DND-41 (cell line): ENCODE data around the gene COQ5.

Source experiments
- ATAC-seq: fragments of 200-7000 bp; cut with Tn5 transposase; 3 replicates; pipeline ENCODE4 v1.9.1; 2021; ENCODE audit warnings: low read depth; ENCODE audit not compliant: insufficient read depth
- DNase-seq: peaks from one replicate; pipeline ENCODE4 v3.0.0-alpha.2; 2020
- H2AFZ ChIP-seq: 2 replicates; pipeline ENCODE4 v1.6.0; 2012; ENCODE audit warnings: low read depth, low read length
- H3K27ac ChIP-seq: 2 replicates; pipeline ENCODE4 v1.5.1; 2012; ENCODE audit warnings: low read length, inconsistent platforms
- H3K27me3 ChIP-seq: fragments of 200-600 bp; sonication (generic); 2 replicates; pipeline ENCODE4 v1.6.0; 2012; ENCODE audit warnings: low read length, mild to moderate bottlenecking, inconsistent platforms; ENCODE audit not compliant: insufficient read depth, poor library complexity
- H3K36me3 ChIP-seq: 2 replicates; pipeline ENCODE4 v1.5.1; 2012; ENCODE audit warnings: low read length, inconsistent platforms; ENCODE audit not compliant: insufficient read depth
- H3K4me1 ChIP-seq: 2 replicates; pipeline ENCODE4 v1.5.1; 2012; ENCODE audit warnings: mild to moderate bottlenecking, low read length; ENCODE audit not compliant: insufficient read depth
- H3K4me2 ChIP-seq: 2 replicates; pipeline ENCODE4 v1.6.0; 2012; ENCODE audit warnings: mild to moderate bottlenecking, moderate library complexity, low read length, inconsistent platforms; ENCODE audit not compliant: insufficient read depth
- H3K4me3 ChIP-seq, 2 experiments: fragments of 200-600 bp in 1 of 2; shearing (Covaris generic) in 1 of 2; 2 replicates each; pipeline ENCODE4 v1.5.1; 2012 to 2016; ENCODE audit warnings: inconsistent platforms in 2 of 2, low read length in 2 of 2, mild to moderate bottlenecking in 2 of 2, low read depth in 1 of 2, moderate library complexity in 1 of 2
- H3K79me2 ChIP-seq: 2 replicates; pipeline ENCODE4 v1.6.0; 2012; ENCODE audit warnings: low read length, inconsistent platforms; ENCODE audit not compliant: insufficient read depth
- H3K9ac ChIP-seq: 2 replicates; pipeline ENCODE4 v1.6.0; 2012; ENCODE audit warnings: low read depth, mild to moderate bottlenecking, inconsistent platforms, low read length, moderate library complexity
- H3K9me3 ChIP-seq: 2 replicates; pipeline ENCODE4 v1.5.1; 2012; ENCODE audit warnings: low read length, moderate library complexity, mild to moderate bottlenecking, inconsistent platforms; ENCODE audit not compliant: insufficient read depth, severe bottlenecking
- H4K20me1 ChIP-seq: 2 replicates; pipeline ENCODE4 v1.6.0; 2012; ENCODE audit warnings: low read length; ENCODE audit not compliant: insufficient read depth
- EZH2 ChIP-seq: IDR thresholded peaks from 3 replicates; pipeline ENCODE4 v1.6.1; 2012; ENCODE audit warnings: borderline replicate concordance, low read depth, mild to moderate bottlenecking, moderate library complexity, low read length, inconsistent platforms; ENCODE audit not compliant: severe bottlenecking
- TF ChIP-seq, protein P1 (sequence below): IDR thresholded peaks from 2 replicates; pipeline ENCODE4 v1.5.1; 2012; ENCODE audit warnings: borderline replicate concordance, low read length, moderate library complexity, mild to moderate bottlenecking; ENCODE audit not compliant: poor library complexity, severe bottlenecking; ENCODE audit errors: extremely low read depth

The COQ5 gene

DNA sequence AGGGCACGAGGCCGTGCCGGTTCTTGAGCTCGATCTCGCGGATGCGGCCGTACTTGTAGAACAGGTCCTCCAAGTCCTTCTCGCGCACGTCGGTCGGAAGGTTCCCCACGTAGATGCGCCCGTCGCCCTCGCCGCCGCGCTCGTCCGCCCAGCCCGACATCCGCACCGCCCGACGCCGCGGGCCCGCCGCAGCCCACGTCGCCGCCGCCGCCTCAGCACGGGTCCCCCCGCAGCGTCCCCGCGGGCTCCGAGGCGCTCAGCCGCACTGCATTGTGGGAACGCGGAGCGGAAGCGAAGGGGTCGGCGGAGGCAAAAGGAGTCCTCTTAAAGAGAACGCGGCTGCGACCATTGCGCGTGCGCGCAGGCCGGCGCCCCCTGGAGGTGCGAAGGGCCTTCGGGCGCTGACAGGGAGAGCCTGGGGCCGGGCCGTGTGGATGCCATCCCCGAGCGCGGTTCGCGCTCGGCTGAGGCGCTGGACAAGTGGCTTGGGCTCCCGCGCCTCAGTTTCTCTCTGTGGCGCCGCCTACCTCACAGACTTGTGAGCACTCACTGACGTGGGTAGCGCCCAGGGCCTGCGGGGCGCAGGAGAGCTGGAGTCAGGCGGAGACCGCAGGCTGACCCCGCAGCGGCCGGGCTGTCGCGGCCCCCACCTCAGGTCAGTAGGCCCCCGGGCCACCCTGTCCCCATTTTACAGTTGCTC lies 59.4 kb downstream of the COQ5 start, which contains the start of gene SRSF9:
TSS of gene SRSF9 (minus strand) at position 299 of the 700 bp plus-strand sequence. CDS start at position 160, 139 bp downstream.
- H4K20me1 ChIP-seq: peaks cover 37% of the 10 kb centered on the region
- DNase-seq: peak; percentile 96
- H3K4me2 ChIP-seq: peak within 1 kb of the TSS; percentile 78
- peaks cover 48% of the 10 kb centered on the region for H3K4me1 ChIP-seq
- H3K27me3 ChIP-seq: no peaks in the 10 kb centered on the region
- no peak for TF ChIP-seq EZH2
- TF ChIP-seq, protein P1, sequence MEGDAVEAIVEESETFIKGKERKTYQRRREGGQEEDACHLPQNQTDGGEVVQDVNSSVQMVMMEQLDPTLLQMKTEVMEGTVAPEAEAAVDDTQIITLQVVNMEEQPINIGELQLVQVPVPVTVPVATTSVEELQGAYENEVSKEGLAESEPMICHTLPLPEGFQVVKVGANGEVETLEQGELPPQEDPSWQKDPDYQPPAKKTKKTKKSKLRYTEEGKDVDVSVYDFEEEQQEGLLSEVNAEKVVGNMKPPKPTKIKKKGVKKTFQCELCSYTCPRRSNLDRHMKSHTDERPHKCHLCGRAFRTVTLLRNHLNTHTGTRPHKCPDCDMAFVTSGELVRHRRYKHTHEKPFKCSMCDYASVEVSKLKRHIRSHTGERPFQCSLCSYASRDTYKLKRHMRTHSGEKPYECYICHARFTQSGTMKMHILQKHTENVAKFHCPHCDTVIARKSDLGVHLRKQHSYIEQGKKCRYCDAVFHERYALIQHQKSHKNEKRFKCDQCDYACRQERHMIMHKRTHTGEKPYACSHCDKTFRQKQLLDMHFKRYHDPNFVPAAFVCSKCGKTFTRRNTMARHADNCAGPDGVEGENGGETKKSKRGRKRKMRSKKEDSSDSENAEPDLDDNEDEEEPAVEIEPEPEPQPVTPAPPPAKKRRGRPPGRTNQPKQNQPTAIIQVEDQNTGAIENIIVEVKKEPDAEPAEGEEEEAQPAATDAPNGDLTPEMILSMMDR: peak; percentile 97
- H3K27ac ChIP-seq: peak within 1 kb of the TSS; percentile 90
- H3K9me3 ChIP-seq: no peaks in the 10 kb centered on the region
- peaks cover 75% of the 10 kb centered on the region for H3K79me2 ChIP-seq
- H3K4me3 ChIP-seq: peak within 1 kb of the TSS; percentile 81 to 89
- peak within 1 kb of the TSS; percentile 97 for H2AFZ ChIP-seq
- H3K9ac ChIP-seq: peak within 1 kb of the TSS; percentile 89
- peak; percentile 89 for ATAC-seq
- peaks cover 32% of the 10 kb centered on the region for H3K36me3 ChIP-seq

DNA sequence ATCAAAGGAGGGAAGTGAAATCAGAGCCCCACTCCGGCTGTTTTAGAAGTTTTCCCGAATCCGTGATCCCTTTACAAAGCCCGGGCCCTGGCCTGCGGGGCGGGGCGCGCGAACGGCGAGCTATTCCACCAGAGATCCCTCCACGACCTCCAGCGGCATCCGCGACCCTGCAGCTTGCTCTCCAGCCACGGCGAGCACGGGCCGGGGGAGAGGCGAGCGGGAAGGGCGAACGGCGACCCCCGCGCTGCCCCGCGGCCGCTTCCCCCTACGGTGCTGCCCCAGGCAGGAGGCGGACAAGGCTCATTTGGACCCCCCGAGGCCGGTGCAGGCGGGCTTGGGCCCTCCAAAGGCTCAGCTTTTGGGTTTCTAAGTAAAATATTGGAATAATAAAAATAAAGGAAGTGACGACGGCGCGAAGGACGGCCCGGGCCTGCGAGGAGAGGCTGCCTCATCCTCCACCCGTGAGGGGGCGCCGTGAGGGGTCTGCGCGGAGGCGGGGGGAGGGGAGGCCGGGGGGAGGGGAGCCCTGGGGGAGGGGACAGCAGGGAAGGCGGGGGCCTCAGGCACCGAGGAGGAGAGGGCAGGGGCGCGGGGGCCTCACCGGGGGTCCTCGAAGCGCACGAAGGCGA lies 60.0 kb downstream of the COQ5 start:
- H3K9me3 ChIP-seq: no peaks in the 10 kb centered on the region
- ATAC-seq (peak; percentile 54), DNase-seq (peak; percentile 67)
- H4K20me1 ChIP-seq: peaks cover 40% of the 10 kb centered on the region
- H3K4me3 ChIP-seq: peak overlapping the region; percentile 81 to 89
- H3K4me1 ChIP-seq: peaks cover 48% of the 10 kb centered on the region
- peak overlapping the region; percentile 89 for H3K9ac ChIP-seq
- H3K79me2 ChIP-seq: peaks cover 80% of the 10 kb centered on the region
- H3K27me3 ChIP-seq: no peaks in the 10 kb centered on the region
- TF ChIP-seq, protein P1: peak; percentile 48
- no peak for TF ChIP-seq EZH2
- H3K36me3 ChIP-seq: peaks cover 39% of the 10 kb centered on the region
- H3K4me2 ChIP-seq: peak overlapping the region; percentile 78
- H2AFZ ChIP-seq: peak overlapping the region; percentile 89
- peak overlapping the region; percentile 90 for H3K27ac ChIP-seq

DNA sequence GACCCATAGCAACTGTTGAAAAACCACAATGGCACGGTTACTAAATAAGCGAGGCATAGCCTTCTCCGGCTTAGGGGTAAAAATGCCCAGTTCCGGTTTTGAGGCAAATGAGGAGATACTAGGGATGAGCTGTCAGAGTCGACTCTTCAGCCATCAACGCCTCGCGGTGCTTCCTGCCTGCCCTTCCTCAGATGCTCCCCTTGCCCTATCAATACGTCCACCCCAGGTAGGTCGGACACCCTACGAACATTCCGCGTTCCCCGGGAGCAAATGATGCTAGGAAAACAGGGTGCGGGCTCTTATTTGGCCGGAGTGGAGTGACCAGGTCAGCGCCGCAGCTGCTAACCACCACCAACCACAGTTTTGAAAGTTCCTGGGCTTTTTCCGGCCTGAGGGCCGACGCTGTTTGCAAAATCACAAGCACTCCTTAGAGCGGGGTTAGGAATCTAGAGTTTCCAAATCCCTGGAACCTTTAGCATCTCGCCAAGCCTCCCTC lies 60.6 kb downstream of the COQ5 start:
- Histone ChIP-seq H3K27ac (peak overlapping the region; percentile 46), H3K36me3 (peaks cover 44% of the 10 kb centered on the region), H3K4me1 (peaks cover 48% of the 10 kb centered on the region), H3K9ac (peak overlapping the region; percentile 89), H2AFZ (no peak overlapping the region), H3K79me2 (peaks cover 83% of the 10 kb centered on the region), H3K4me2 (peak overlapping the region; percentile 78), H4K20me1 (peaks cover 45% of the 10 kb centered on the region), H3K27me3 (no peaks in the 10 kb centered on the region), H3K4me3 (peak overlapping the region; percentile 81 to 89), H3K9me3 (no peaks in the 10 kb centered on the region)
- ATAC-seq (no peak), DNase-seq (peak; percentile 20)
- TF ChIP-seq EZH2: no peak
- TF ChIP-seq, protein P1: no peak
